H4 (cell line): ENCODE data around the gene ACTL8. TPM values are rescaled to one million over a fixed set of nuclear protein-coding genes. Genes with fewer than 3 reads are reported as not detected.
A peak's percentile ranks its signal among the peaks of the same experiment; 100 is the strongest.
"Not testable (repeated sequence)": the region's sequence is repeated elsewhere in the genome, so short reads cannot be mapped to it uniquely, and the experiment has no call there.

Experiments
- DNase-seq: peaks from one replicate; pipeline ENCODE4 v3.0.0-alpha.2; 2015; ENCODE audit warnings: low spot score
- total RNA-seq: library from RNA; depleted of rRNA; stranded (reverse); fragments of >200 nt; shearing (Covaris generic); gene quantifications from 2 replicates; pipeline ENCODE4 v1.2.3, GENCODE V29; 2014

The ACTL8 gene
- total RNA-seq, 1 experiment from 2014 or later = 0.06 TPM

- DNase-seq = no peak
These were observed 19.8 kb upstream of the ACTL8 start for GRCh38 chr1:17735348-17735747.

- DNase-seq = no peak
These were observed 19.3 kb upstream of the ACTL8 start for GRCh38 chr1:17735793-17736192.

- no peak for DNase-seq
These were observed 18.5 kb upstream of the ACTL8 start for GRCh38 chr1:17736625-17737024.

- DNase-seq = no peak
These were observed 16.1 kb upstream of the ACTL8 start for GRCh38 chr1:17739050-17739449.

- no peak for DNase-seq
These were observed 14.1 kb upstream of the ACTL8 start for GRCh38 chr1:17741052-17741451.

GRCh38 chr1:17742583-17742982, 12.6 kb upstream of the ACTL8 start:
- DNase-seq = no peak

GRCh38 chr1:17743008-17743647, 12.0 kb upstream of the ACTL8 start:
- DNase-seq = no peak

- no peak for DNase-seq
These were observed 11.2 kb upstream of the ACTL8 start for GRCh38 chr1:17743925-17744324.

GRCh38 chr1:17744666-17745478, 10.3 kb upstream of the ACTL8 start:
- DNase-seq = no peak

GRCh38 chr1:17745479-17745955, 9.6 kb upstream of the ACTL8 start:
- DNase-seq = no peak

GRCh38 chr1:17746281-17746680, 8.9 kb upstream of the ACTL8 start:
- DNase-seq = not testable (repeated sequence)

GRCh38 chr1:17746920-17747319, 8.2 kb upstream of the ACTL8 start:
- no peak for DNase-seq

- DNase-seq = no peak
These were observed 4.8 kb upstream of the ACTL8 start for GRCh38 chr1:17750333-17750732.

- no peak for DNase-seq
These were observed 2.8 kb upstream of the ACTL8 start for GRCh38 chr1:17752356-17752755.

- DNase-seq = no peak
These were observed 2.3 kb downstream of the ACTL8 start for GRCh38 chr1:17757426-17757825.

- no peak for DNase-seq
These were observed 4.0 kb downstream of the ACTL8 start for GRCh38 chr1:17759114-17759513.

- DNase-seq = no peak
These were observed 7.2 kb downstream of the ACTL8 start for GRCh38 chr1:17762313-17762712.

- DNase-seq = no peak
These were observed 8.3 kb downstream of the ACTL8 start for GRCh38 chr1:17763417-17763816.

- no peak for DNase-seq
These were observed 8.9 kb downstream of the ACTL8 start for GRCh38 chr1:17763995-17764394.

GRCh38 chr1:17764591-17764990, 9.5 kb downstream of the ACTL8 start:
- no peak for DNase-seq

- DNase-seq = peak; percentile 67
These were observed 10.6 kb downstream of the ACTL8 start for GRCh38 chr1:17765444-17766411.

GRCh38 chr1:17768651-17769241, 13.6 kb downstream of the ACTL8 start:
- DNase-seq = peak; percentile 51
